K562 (cell line): ENCODE data around the gene MS4A18. TPM values are rescaled to one million over a fixed set of nuclear protein-coding genes. Genes with fewer than 3 reads are reported as not detected.

Experiments
- TSHZ1 ChIP-seq: fragments of 250-450 bp; sonication (Bioruptor Pico); IDR thresholded peaks from 2 replicates; pipeline ENCODE4 v1.4.0; 2020; ENCODE audit warnings: mild to moderate bottlenecking, moderate library complexity
- ZNF518B ChIP-seq: fragments of 250-450 bp; sonication (Bioruptor Pico); IDR thresholded peaks from 2 replicates; pipeline ENCODE4 v1.5.0; 2021; ENCODE audit warnings: mild to moderate bottlenecking, moderate library complexity
- polyA plus RNA-seq, 8 experiments: library from polyadenylated mRNA; depleted of rRNA in 4 of 8; stranded (reverse) in 5 of 8; unstranded in 3 of 8; fragments of >200 nt; fragmentation: Nextera tagmentation in 2 of 8; fragmentation: Illumina TruSeq in 1 of 8; extraction: Ambion mirVana in 2 of 8; extraction: Trizol in 1 of 8; gene quantifications; 2 replicates each; pipeline versions ENCODE4 v1.2.1 to v1.2.3, GENCODE V29; 2011 to 2014; ENCODE audit warnings: inconsistent platforms in 1 of 8, missing spikeins in 1 of 8
- total RNA-seq, 7 experiments: library from RNA; depleted of rRNA in 6 of 7; stranded (reverse); fragments of >200 nt in 6 of 7; fragmentation: Illumina TruSeq in 2 of 7; extraction: Trizol in 2 of 7; gene quantifications; 2 replicates each; pipeline versions ENCODE4 v1.2.1 to v1.2.3, GENCODE V29; 2011 to 2021; ENCODE audit warnings: low replicate concordance in 1 of 7

Gene MS4A18
- total and polyA plus RNA-seq, 9 of the 15 experiments (the other 6 are each of a cell fraction or from before 2014, with no cell fraction given): not detected

GRCh38 chr11:60717956-60718355 lies 6.6 kb upstream of the MS4A18 start (continued):
- TF ChIP-seq TSHZ1 (CRISPR knock-in tag): no peak
- no peak for TF ChIP-seq ZNF518B (CRISPR knock-in tag)
